T-helper 1 cell treated with Interleukin-12 subunit alpha and Interleukin-12 subunit beta and Interleukin-4 antibody, amounts not matched to agents 30 μg/mL and 1 μg/mL, for 36 hours (primary cell): Measurements from ENCODE around the gene GBP1.
"Not testable (repeated sequence)": the region's sequence is repeated elsewhere in the genome, so short reads cannot be mapped to it uniquely, and the experiment has no call there.

ENCODE experiments used
- H3K27ac Mint-ChIP-seq: one replicate; pipeline ENCODE4 v1.8.0; 2021; ENCODE audit warnings: mild to moderate bottlenecking, mixed read lengths
- H3K27me3 Mint-ChIP-seq: one replicate; pipeline ENCODE4 v1.8.0; 2021; ENCODE audit warnings: low read depth, mixed read lengths
- H3K36me3 Mint-ChIP-seq: one replicate; pipeline ENCODE4 v1.8.0; 2021; ENCODE audit warnings: low read depth, mixed read lengths
- H3K4me1 Mint-ChIP-seq: one replicate; pipeline ENCODE4 v1.8.0; 2021; ENCODE audit warnings: low read depth, mixed read lengths
- H3K4me3 Mint-ChIP-seq: one replicate; pipeline ENCODE4 v1.8.0; 2021; ENCODE audit warnings: mild to moderate bottlenecking, moderate library complexity, mixed read lengths
- H3K9me3 Mint-ChIP-seq: one replicate; pipeline ENCODE4 v1.8.0; 2021; ENCODE audit warnings: mixed read lengths

GBP1 gene

DNA sequence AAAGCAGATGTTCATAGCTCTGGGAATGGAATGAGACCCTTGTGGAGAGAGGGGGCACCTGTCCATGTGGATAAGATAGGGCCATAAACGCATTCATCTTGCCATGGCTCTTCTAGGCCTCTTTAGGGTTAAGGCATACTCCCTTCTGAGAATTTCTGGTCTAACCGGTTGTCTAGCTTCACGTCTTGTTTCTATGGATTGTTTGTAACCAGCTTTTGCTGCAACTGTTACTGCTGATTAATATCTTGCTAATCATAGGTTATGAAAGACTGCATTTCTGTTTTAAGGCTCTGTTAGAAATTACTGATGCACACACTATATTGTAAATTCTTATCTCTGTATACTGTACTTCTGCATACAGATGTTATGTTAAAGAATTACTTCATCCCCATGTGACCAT lies 46.7 kb downstream of the GBP1 start:
- H3K4me3 Mint-ChIP-seq, H3K9me3 Mint-ChIP-seq, H3K27me3 Mint-ChIP-seq, H3K27ac Mint-ChIP-seq: not testable (repeated sequence)
- peaks cover 72% of the 10 kb centered on the region for H3K36me3 Mint-ChIP-seq
- peaks cover 43% of the 10 kb centered on the region for H3K4me1 Mint-ChIP-seq

DNA sequence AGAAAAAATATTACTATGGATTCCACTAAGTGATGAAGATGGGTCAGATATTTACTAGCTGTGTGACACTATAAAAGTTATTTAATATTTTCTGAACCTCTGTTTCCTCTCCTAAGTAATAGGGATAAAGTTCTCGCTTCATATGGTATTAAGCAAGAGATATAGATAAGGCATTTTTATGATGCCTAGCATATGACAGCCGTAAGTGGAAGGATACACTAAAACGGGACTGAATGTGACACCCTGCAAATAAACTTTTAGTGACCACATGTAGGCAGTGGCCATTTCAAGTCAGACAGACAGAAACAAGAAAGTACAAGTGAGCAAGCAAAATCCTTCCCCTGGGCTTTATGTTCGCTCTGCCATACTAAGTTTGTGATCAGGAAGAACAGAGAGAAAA lies 56.5 kb downstream of the GBP1 start:
- H3K4me3 Mint-ChIP-seq: no peak overlapping the region
- peaks cover 12% of the 10 kb centered on the region for H3K4me1 Mint-ChIP-seq
- no peak overlapping the region for H3K27ac Mint-ChIP-seq

DNA sequence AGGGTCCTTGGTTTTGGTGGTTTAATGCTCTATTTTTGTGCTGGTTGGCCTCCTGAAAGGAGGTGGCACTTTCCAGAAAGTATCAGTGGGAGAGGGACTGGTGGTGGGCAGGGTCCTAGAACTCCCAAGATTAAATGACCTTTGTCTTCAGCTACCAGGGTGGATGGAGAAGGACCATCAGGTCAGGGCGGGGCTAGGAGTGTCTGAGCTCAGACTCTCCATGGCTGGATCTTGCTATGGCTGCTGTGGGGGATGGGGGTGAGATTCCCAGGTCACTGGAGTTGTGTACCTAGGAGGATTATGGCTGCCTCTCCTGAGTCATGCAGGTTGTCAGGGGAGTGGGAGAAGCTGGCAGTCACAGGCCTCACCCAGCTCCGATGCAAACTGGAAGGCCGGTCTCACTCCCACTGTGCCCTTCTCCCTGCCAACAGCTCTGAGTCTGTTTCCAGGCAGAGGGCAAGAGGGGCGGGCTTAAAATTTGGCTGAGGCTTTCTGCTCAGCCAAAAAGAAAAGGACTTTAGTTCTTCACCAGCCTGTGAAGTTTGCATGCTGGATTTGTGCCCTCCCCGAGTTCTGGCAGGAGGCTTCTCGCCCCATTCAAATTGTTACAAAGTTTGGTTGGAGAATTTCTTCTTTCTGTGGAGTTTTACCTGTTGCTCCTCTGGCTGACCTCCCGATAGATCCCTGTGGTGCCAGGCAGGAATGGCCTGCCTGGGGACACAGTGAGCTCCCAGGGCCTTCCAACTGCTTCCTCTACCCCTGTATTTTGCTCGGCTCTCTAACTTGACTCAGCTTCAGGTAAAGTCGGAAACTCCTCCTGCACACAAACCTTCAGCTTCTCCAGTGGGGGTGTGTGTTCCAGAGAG lies 59.5 kb downstream of the GBP1 start:
- Mint-ChIP-seq H3K4me3 (no peak overlapping the region), H3K36me3 (peaks cover 70% of the 10 kb centered on the region), H3K4me1 (peaks cover 29% of the 10 kb centered on the region), H3K9me3 (peaks cover 26% of the 10 kb centered on the region), H3K27me3 (no peaks in the 10 kb centered on the region), H3K27ac (no peak overlapping the region)

More for the DNA sequence above, 56.5 kb downstream of the GBP1 start:
- peaks cover 78% of the 10 kb centered on the region for H3K36me3 Mint-ChIP-seq
- peaks cover 19% of the 10 kb centered on the region for H3K9me3 Mint-ChIP-seq
- no peaks in the 10 kb centered on the region for H3K27me3 Mint-ChIP-seq
